Karpas-422 (cell line): ENCODE measurements around the gene HSPB6. TPM values are rescaled to one million over a fixed set of nuclear protein-coding genes. Genes with fewer than 3 reads are reported as not detected.

ENCODE experiments used
- DNase-seq: peaks from one replicate; pipeline ENCODE4 v3.0.0-alpha.2; 2015
- H2AFZ ChIP-seq: fragments of 200-600 bp; sonication (generic); 2 replicates; pipeline ENCODE4 v1.6.1; 2014; ENCODE audit warnings: antibody characterized with exemption, low read length, mixed read lengths
- H3K27ac ChIP-seq: fragments of 200-600 bp; sonication (generic); 2 replicates; pipeline ENCODE4 v1.5.1; 2014; ENCODE audit warnings: mild to moderate bottlenecking, low read length, moderate library complexity
- H3K27me3 ChIP-seq: fragments of 200-600 bp; sonication (generic); 2 replicates; pipeline ENCODE4 v1.6.1; 2014; ENCODE audit warnings: low read length, mixed read lengths
- H3K36me3 ChIP-seq: fragments of 200-600 bp; sonication (generic); 2 replicates; pipeline ENCODE4 v1.6.1; 2014; ENCODE audit warnings: low read length, mixed read lengths; ENCODE audit not compliant: insufficient read depth
- H3K4me1 ChIP-seq: fragments of 200-600 bp; sonication (generic); 2 replicates; pipeline ENCODE4 v1.6.1; 2014; ENCODE audit warnings: mild to moderate bottlenecking, low read length, mixed read lengths
- H3K4me2 ChIP-seq: fragments of 200-600 bp; sonication (generic); 2 replicates; pipeline ENCODE4 v1.6.1; 2014; ENCODE audit warnings: low read length, low read depth, mild to moderate bottlenecking; ENCODE audit not compliant: poor library complexity, severe bottlenecking
- H3K4me3 ChIP-seq: fragments of 200-600 bp; sonication (generic); 2 replicates; pipeline ENCODE4 v1.5.1; 2014; ENCODE audit warnings: mild to moderate bottlenecking, antibody characterized with exemption, low read length, mixed read lengths
- H3K79me2 ChIP-seq: fragments of 200-600 bp; sonication (generic); 2 replicates; pipeline ENCODE4 v1.6.1; 2014; ENCODE audit warnings: mild to moderate bottlenecking, low read length, mixed read lengths
- H3K9ac ChIP-seq: fragments of 200-600 bp; sonication (generic); 2 replicates; pipeline ENCODE4 v1.6.0; 2014; ENCODE audit warnings: low read length
- H3K9me2 ChIP-seq: fragments of 200-600 bp; sonication (generic), shearing (Covaris generic); replicated peaks from 2 replicates; pipeline ENCODE4 v1.6.0; 2014; ENCODE audit warnings: mild to moderate bottlenecking, low read length, moderate library complexity; ENCODE audit not compliant: insufficient read depth
- H3K9me3 ChIP-seq: fragments of 300-700, 200-600 bp; sonication (generic); 2 replicates; pipeline ENCODE4 v1.6.1; 2014; ENCODE audit warnings: low read length, mixed read lengths
- H4K20me1 ChIP-seq: fragments of 200-600 bp; sonication (generic); 2 replicates; pipeline ENCODE4 v1.6.1; 2014; ENCODE audit warnings: mild to moderate bottlenecking, antibody characterized with exemption, low read length, low read depth; ENCODE audit not compliant: insufficient read depth
- total RNA-seq: library from RNA; depleted of rRNA; stranded (reverse); fragments of >200 nt; shearing (Covaris generic); gene quantifications from 2 replicates; pipeline ENCODE4 v1.2.3, GENCODE V29; 2014; ENCODE audit warnings: low replicate concordance

Gene HSPB6
- total RNA-seq, 1 experiment from 2014 or later = 1.5 TPM

DNA sequence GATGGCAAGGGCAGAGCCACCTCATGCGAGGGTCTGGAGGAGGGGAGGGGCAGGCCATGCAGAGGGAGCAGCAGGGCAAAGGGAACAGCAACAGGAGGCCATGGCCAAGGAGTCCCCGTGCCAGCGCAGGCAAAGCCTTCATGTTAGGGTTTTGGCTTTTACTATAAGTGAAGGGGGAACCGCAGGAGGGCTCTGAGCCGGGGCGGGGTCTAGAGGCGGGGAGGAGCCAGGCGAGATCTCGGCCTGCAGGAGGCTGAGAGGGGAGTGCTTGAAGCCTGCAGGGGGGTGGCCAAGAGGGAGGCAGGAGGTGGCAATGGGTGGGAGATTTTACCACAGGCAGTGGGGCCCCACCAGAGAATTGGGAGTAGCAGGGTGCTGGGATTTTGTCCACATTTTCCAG is 24.8 kb upstream of the HSPB6 start:
- no peak overlapping the region for H3K4me3 ChIP-seq
- H4K20me1 ChIP-seq = no peaks in the 10 kb centered on the region
- H3K27me3 ChIP-seq = no peaks in the 10 kb centered on the region
- no peak overlapping the region for H3K4me2 ChIP-seq
- no peaks in the 10 kb centered on the region for H3K9me2 ChIP-seq
- H3K9ac ChIP-seq = no peak overlapping the region
- no peak overlapping the region for H3K27ac ChIP-seq
- H2AFZ ChIP-seq = no peak overlapping the region
- no peaks in the 10 kb centered on the region for H3K36me3 ChIP-seq
- H3K79me2 ChIP-seq = no peaks in the 10 kb centered on the region
- no peak for DNase-seq
- peaks cover under 1% of the 10 kb centered on the region for H3K4me1 ChIP-seq
- H3K9me3 ChIP-seq = no peaks in the 10 kb centered on the region

DNA sequence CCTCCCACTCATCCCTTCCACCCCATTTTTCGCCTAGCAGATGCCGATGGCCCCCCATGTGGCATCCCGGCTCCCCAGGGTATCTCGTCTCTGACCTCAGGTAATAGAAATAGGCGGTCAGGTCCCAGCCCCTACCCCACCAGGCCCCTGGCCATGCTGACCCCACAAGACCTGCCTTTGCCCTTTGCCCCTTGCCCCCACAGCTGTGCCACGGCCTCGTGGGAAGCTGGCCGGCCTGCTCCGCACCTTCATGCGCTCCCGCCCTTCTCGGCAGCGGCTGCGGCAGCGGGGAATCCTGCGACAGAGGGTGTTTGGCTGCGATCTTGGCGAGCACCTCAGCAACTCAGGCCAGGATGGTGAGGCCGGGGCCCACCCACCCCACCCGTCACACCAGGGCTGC is 23.9 kb upstream of the HSPB6 start:
- Histone ChIP-seq H3K9ac (no peak overlapping the region), H3K27ac (no peak overlapping the region), H3K79me2 (peaks cover 6% of the 10 kb centered on the region; the same call in 1 of the 2 replicates), H4K20me1 (no peaks in the 10 kb centered on the region), H3K9me3 (no peaks in the 10 kb centered on the region), H3K36me3 (no peaks in the 10 kb centered on the region), H3K9me2 (no peaks in the 10 kb centered on the region), H3K4me2 (no peak overlapping the region), H3K4me3 (no peak overlapping the region), H3K27me3 (no peaks in the 10 kb centered on the region), H3K4me1 (peaks cover 8% of the 10 kb centered on the region), H2AFZ (no peak overlapping the region)
- no peak for DNase-seq

DNA sequence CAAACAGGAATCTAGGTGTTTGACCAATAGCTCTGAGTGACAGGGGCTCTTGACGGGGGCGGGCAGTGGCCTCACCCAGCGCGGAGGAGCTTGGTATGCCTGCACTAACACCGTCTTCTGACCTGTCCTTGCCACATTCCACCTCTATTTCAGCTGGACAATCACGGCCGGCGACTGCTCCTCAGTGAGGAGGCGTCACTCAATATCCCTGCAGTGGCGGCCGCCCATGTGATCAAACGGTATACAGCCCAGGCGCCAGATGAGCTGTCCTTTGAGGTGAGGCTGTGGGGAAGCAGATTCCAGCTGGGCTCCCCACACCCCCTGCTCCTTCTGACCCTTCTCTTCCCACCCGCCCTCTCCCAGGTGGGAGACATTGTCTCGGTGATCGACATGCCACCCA is 23.2 kb upstream of the HSPB6 start:
- H2AFZ ChIP-seq = no peak overlapping the region
- no peak overlapping the region for H3K4me2 ChIP-seq
- H3K4me3 ChIP-seq = no peak overlapping the region
- no peaks in the 10 kb centered on the region for H3K9me2 ChIP-seq
- no peak overlapping the region for H3K9ac ChIP-seq
- no peaks in the 10 kb centered on the region for H3K36me3 ChIP-seq
- H3K4me1 ChIP-seq = peaks cover 8% of the 10 kb centered on the region
- H3K79me2 ChIP-seq = peaks cover 6% of the 10 kb centered on the region; the same call in 1 of the 2 replicates
- H3K27me3 ChIP-seq = no peaks in the 10 kb centered on the region
- no peaks in the 10 kb centered on the region for H4K20me1 ChIP-seq
- no peak overlapping the region for H3K27ac ChIP-seq
- DNase-seq = no peak
- no peaks in the 10 kb centered on the region for H3K9me3 ChIP-seq

DNA sequence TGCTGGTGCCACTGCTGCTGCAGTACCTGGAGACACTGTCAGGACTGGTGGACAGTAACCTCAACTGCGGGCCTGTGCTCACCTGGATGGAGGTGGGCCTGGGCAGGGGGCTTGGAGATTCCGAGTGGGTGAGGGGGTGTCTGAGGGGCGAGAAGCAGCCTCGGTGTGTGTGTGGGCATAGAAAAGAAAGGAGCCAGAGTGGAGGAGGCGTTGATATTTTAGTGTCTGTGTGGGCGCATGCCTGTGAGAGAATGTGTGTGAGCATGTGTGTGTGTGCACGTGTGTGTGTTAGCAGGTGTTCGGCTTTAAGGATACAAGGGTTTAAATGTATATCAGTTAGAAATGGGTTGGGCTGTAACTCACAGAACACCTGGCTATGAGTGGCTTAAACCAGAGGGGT is 22.2 kb upstream of the HSPB6 start:
- H3K36me3 ChIP-seq = no peaks in the 10 kb centered on the region
- no peak overlapping the region for H3K4me3 ChIP-seq
- no peaks in the 10 kb centered on the region for H4K20me1 ChIP-seq
- H2AFZ ChIP-seq = no peak overlapping the region
- H3K4me1 ChIP-seq = peaks cover 12% of the 10 kb centered on the region
- no peaks in the 10 kb centered on the region for H3K9me3 ChIP-seq
- no peak overlapping the region for H3K9ac ChIP-seq
- H3K9me2 ChIP-seq = no peaks in the 10 kb centered on the region
- no peak for DNase-seq
- H3K4me2 ChIP-seq = no peak overlapping the region
- no peaks in the 10 kb centered on the region for H3K27me3 ChIP-seq
- H3K27ac ChIP-seq = no peak overlapping the region
- H3K79me2 ChIP-seq = peaks cover 6% of the 10 kb centered on the region; the same call in 1 of the 2 replicates

DNA sequence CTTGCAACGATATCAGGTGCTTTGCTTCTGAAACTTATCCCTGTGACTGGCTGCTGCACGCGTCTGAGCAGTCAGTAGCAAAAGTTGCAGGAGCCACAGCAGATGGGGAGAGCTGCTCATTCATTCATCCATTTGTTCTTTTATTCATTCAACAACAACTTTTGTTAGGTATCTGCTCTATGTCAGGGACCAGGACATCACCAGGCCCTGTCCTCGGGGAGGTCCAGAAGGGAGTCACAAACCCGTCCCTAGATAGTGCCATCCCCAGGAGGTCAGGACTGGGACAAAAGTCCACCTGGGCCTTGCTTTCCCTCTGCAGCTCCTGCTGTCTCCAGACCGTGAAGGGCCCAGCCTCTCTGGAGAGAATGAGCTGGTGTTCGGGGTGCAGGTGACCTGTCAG is 21.1 kb upstream of the HSPB6 start:
- H2AFZ ChIP-seq = no peak overlapping the region
- H3K4me2 ChIP-seq = no peak overlapping the region
- no peaks in the 10 kb centered on the region for H3K36me3 ChIP-seq
- H3K27ac ChIP-seq = no peak overlapping the region
- no peaks in the 10 kb centered on the region for H3K27me3 ChIP-seq
- H3K4me3 ChIP-seq = no peak overlapping the region
- no peak overlapping the region for H3K9ac ChIP-seq
- no peaks in the 10 kb centered on the region for H3K9me2 ChIP-seq
- DNase-seq = no peak
- peaks cover 12% of the 10 kb centered on the region for H3K4me1 ChIP-seq
- H4K20me1 ChIP-seq = 0 out of 2 replicates have a peak, but pooled peaks cover 4% of the 10 kb centered on the region
- no peaks in the 10 kb centered on the region for H3K9me3 ChIP-seq
- peaks cover 6% of the 10 kb centered on the region; the same call in 1 of the 2 replicates for H3K79me2 ChIP-seq

DNA sequence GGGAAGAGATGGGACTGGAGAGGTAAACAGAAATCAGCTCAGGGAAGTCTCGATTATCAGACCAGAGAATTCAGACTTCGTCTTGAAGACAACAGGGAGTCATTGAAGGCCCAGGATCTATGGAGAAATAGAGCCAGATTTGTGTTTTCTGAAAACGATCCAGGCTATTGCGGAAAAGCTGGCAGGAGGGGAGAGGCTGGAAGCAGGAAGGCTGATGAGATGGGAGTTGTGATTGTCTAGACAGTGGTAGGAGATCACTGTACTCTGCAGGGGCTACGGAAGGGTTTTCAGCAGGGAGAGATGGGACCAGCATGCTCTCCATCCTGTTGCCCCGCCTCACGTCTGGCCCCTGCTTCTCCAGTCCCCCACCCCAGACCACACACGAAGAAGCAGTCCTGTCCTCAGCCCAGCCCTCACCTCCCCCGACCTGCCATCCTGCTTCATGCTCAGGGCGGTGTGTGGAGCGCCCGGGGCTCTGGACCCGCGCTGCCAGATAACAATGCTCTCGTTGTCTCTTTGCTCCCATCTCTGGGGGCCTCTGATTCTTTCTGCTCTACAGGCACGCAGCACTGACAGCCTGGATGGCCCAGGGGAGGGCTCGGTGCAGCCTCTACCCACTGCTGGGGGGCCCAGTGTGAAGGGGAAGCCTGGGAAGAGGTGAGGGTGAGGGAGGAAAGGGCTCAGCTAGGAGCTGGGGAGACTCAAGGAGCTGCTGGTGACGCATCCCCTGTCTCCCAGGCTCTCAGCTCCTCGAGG is 20.4 kb upstream of the HSPB6 start:
- H3K79me2 ChIP-seq = peaks cover 6% of the 10 kb centered on the region; the same call in 1 of the 2 replicates
- H3K27me3 ChIP-seq = no peaks in the 10 kb centered on the region
- H3K4me1 ChIP-seq = peaks cover 12% of the 10 kb centered on the region
- H2AFZ ChIP-seq = no peak overlapping the region
- H3K27ac ChIP-seq = no peak overlapping the region
- DNase-seq = no peak
- no peak overlapping the region for H3K4me2 ChIP-seq
- H4K20me1 ChIP-seq = 0 out of 2 replicates have a peak, but pooled peaks cover 6% of the 10 kb centered on the region
- no peaks in the 10 kb centered on the region for H3K36me3 ChIP-seq
- H3K9me2 ChIP-seq = no peaks in the 10 kb centered on the region
- H3K9ac ChIP-seq = peak overlapping the region; percentile 89
- H3K9me3 ChIP-seq = no peaks in the 10 kb centered on the region
- H3K4me3 ChIP-seq = no peak overlapping the region

DNA sequence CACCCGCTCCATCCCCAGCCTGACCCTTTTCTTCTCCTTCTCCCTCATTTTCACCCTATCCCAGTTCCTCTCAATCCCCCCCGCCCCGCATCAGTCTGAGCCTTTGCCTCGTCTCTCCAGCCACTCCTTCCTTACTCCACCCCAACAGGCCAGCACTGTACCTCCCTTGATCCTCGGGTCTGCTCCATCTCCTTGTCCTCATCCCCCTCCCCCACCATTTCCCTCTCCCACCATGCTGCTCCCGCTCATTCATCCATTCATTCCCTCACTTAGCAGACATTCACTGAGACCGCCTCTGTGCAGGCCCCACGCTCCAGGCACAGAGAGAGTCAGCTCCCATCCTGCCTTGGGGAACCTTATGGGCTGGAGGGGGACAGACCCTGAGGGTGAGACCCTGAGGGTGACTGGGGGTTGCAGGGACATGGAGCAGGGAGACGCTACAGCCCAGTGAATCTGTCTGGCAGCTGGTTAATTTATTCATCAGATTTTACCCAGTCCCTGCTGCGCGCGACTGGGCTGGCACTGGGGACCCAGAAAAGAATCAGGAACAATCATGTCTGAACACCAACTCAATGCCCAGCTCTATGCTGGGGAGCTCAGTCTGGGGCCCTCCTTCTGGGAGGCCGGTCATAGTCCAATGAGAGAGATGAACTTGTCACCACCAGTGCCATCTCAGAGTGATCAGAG is 19.4 kb upstream of the HSPB6 start:
- H3K4me3 ChIP-seq = peak overlapping the region; percentile 90
- 0 out of 2 replicates have a peak, but pooled peaks cover 6% of the 10 kb centered on the region for H4K20me1 ChIP-seq
- peak overlapping the region; percentile 75 for H3K4me2 ChIP-seq
- H3K27me3 ChIP-seq = no peaks in the 10 kb centered on the region
- H2AFZ ChIP-seq = no peak overlapping the region; the same call in 1 of the 2 replicates
- no peaks in the 10 kb centered on the region for H3K36me3 ChIP-seq
- no peaks in the 10 kb centered on the region for H3K9me3 ChIP-seq
- no peak for DNase-seq
- H3K27ac ChIP-seq = 0 out of 2 replicates have a peak overlapping the region, but pooled peaks have one; percentile 22
- H3K9me2 ChIP-seq = no peaks in the 10 kb centered on the region
- peak overlapping the region; percentile 89 for H3K9ac ChIP-seq
- H3K79me2 ChIP-seq = peaks cover 6% of the 10 kb centered on the region; the same call in 1 of the 2 replicates
- peaks cover 12% of the 10 kb centered on the region for H3K4me1 ChIP-seq
